NCI-H2107 treated with DMSO at 0.1 percent for 48 hours (cell line): Measurements from ENCODE around the gene GALNT13.

ENCODE experiments used
- DNase-seq: peaks from one replicate; lab custom pipeline; 2025; ENCODE audit not compliant: unreplicated experiment; lab: John Stamatoyannopoulos, UW

The GALNT13 gene

GRCh38 chr2:154291511-154291910 is 419.8 kb downstream of the GALNT13 start:
- DNase-seq, result no peak

- DNase-seq, result no peak
These were observed 420.2 kb downstream of the GALNT13 start for GRCh38 chr2:154291927-154292326.

GRCh38 chr2:154293864-154294263 is 422.1 kb downstream of the GALNT13 start:
- no peak for DNase-seq

GRCh38 chr2:154306266-154306970 is 434.7 kb downstream of the GALNT13 start:
- no peak for DNase-seq

GRCh38 chr2:154307007-154307406 is 435.3 kb downstream of the GALNT13 start:
- DNase-seq, result no peak

GRCh38 chr2:154324601-154325000 is 452.9 kb downstream of the GALNT13 start:
- no peak for DNase-seq

- DNase-seq, result no peak
These were observed 457.8 kb downstream of the GALNT13 start for GRCh38 chr2:154329510-154329909.

- DNase-seq, result no peak
These were observed 460.1 kb downstream of the GALNT13 start for GRCh38 chr2:154331784-154332183.

GRCh38 chr2:154336201-154336600 is 464.5 kb downstream of the GALNT13 start:
- no peak for DNase-seq

GRCh38 chr2:154338352-154338967 is 466.7 kb downstream of the GALNT13 start:
- DNase-seq, result no peak

GRCh38 chr2:154343282-154343681 is 471.6 kb downstream of the GALNT13 start:
- DNase-seq, result no peak

- DNase-seq, result no peak
These were observed 479.2 kb downstream of the GALNT13 start for GRCh38 chr2:154350911-154351310.

GRCh38 chr2:154361276-154361675 is 489.6 kb downstream of the GALNT13 start:
- DNase-seq, result no peak

- DNase-seq, result no peak
These were observed 496.4 kb downstream of the GALNT13 start for GRCh38 chr2:154368153-154368552.

- DNase-seq, result no peak
These were observed 499.2 kb downstream of the GALNT13 start for GRCh38 chr2:154370873-154371272.

GRCh38 chr2:154374416-154374815 is 502.7 kb downstream of the GALNT13 start:
- DNase-seq, result no peak

- DNase-seq, result no peak
These were observed 503.8 kb downstream of the GALNT13 start for GRCh38 chr2:154375579-154375931.

- no peak for DNase-seq
These were observed 510.4 kb downstream of the GALNT13 start for GRCh38 chr2:154381931-154382794.

- no peak for DNase-seq
These were observed 514.5 kb downstream of the GALNT13 start for GRCh38 chr2:154386186-154386585.

- DNase-seq, result no peak
These were observed 519.3 kb downstream of the GALNT13 start for GRCh38 chr2:154391051-154391450.

- no peak for DNase-seq
These were observed 520.5 kb downstream of the GALNT13 start for GRCh38 chr2:154392256-154392655.

GRCh38 chr2:154394600-154394999 is 522.9 kb downstream of the GALNT13 start:
- DNase-seq, result no peak
